Astrocyte (in vitro differentiated cells and primary cell): ENCODE data around the gene UBTD1.
"Not testable (repeated sequence)": the region's sequence is repeated elsewhere in the genome, so short reads cannot be mapped to it uniquely, and the experiment has no call there.

ENCODE experiments used
- EZH2 ChIP-seq: IDR thresholded peaks from 2 replicates; pipeline ENCODE4 v1.6.1; 2012; ENCODE audit warnings: mild to moderate bottlenecking, low read length, inconsistent platforms; ENCODE audit not compliant: insufficient read depth
- TF ChIP-seq, protein P1 (sequence below): IDR thresholded peaks from 2 replicates; pipeline ENCODE4 v1.5.1; 2011; ENCODE audit warnings: low read depth, mild to moderate bottlenecking, inconsistent platforms, low read length, moderate library complexity; ENCODE audit not compliant: insufficient read depth

DNA sequence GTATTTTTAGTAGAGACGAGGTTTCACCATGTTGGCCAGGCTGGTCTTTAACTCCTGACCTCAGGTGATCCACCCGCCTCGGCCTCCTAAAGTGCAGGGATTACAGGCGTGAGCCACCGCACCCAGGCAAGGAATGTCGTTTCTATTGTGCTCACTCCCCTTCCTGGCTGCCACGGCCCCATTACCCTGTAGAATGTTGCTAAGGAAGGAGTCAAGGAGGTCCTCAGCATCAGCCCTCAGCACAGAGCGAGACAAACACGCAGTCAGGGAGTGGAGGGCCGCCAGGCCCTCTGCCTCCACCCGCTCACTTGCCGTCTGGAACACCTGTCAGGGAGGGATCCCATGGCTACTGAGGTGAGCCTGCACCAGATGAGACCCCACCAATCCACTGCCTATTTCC lies 29.9 kb upstream of the UBTD1 start:
- TF ChIP-seq EZH2: not testable (repeated sequence)
- TF ChIP-seq, protein P1, sequence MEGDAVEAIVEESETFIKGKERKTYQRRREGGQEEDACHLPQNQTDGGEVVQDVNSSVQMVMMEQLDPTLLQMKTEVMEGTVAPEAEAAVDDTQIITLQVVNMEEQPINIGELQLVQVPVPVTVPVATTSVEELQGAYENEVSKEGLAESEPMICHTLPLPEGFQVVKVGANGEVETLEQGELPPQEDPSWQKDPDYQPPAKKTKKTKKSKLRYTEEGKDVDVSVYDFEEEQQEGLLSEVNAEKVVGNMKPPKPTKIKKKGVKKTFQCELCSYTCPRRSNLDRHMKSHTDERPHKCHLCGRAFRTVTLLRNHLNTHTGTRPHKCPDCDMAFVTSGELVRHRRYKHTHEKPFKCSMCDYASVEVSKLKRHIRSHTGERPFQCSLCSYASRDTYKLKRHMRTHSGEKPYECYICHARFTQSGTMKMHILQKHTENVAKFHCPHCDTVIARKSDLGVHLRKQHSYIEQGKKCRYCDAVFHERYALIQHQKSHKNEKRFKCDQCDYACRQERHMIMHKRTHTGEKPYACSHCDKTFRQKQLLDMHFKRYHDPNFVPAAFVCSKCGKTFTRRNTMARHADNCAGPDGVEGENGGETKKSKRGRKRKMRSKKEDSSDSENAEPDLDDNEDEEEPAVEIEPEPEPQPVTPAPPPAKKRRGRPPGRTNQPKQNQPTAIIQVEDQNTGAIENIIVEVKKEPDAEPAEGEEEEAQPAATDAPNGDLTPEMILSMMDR: not testable (repeated sequence)
